ENCODE results near the gene TMEM120A. TPM values are rescaled to one million over a fixed set of nuclear protein-coding genes. Genes with fewer than 3 reads are reported as not detected.
"Not testable (repeated sequence)": the region's sequence is repeated elsewhere in the genome, so short reads cannot be mapped to it uniquely, and the experiment has no call there.

Gene TMEM120A
- total RNA-seq = 10 to 100 TPM; 35.3 to 50.0 TPM

GRCh38 chr7:75994388-75995051 is at the start of gene TMEM120A:
Gene TMEM120A (minus strand): TSS chr7:75994595. CDS start chr7:75994570, 25 bp downstream.
- peak; percentile 97 for DNase-seq (ENCODE audit: low spot score)
- TF ChIP-seq CTCF (IDR thresholded peaks at IDR 0.05) = peak in 1 of 2 donors; percentile 42
- Histone ChIP-seq H3K4me1 (peaks cover 0 to 48% of the 10 kb centered on the region in 2 donors), H3K4me3 (peak within 1 kb of the TSS; percentile 68 to 79), H3K36me3 (no peaks in the 10 kb centered on the region), H3K27ac (peak within 1 kb of the TSS; percentile 91 to 95), H3K27me3 (no peaks in the 10 kb centered on the region), H3K9me3 (no peaks in the 10 kb centered on the region)

GRCh38 chr7:76040126-76040525 is 45.7 kb upstream of the TMEM120A start:
- H3K27me3 ChIP-seq = no peaks in the 10 kb centered on the region
- H3K27ac ChIP-seq = no peak overlapping the region
- peaks cover 0 to 7% of the 10 kb centered on the region in 2 donors for H3K4me1 ChIP-seq
- DNase-seq (ENCODE audit: low spot score) = no peak
- no peak overlapping the region for H3K4me3 ChIP-seq
- no peaks in the 10 kb centered on the region for H3K36me3 ChIP-seq
- no peaks in the 10 kb centered on the region for H3K9me3 ChIP-seq
- TF ChIP-seq CTCF (IDR thresholded peaks at IDR 0.05) = no peak

DNA sequence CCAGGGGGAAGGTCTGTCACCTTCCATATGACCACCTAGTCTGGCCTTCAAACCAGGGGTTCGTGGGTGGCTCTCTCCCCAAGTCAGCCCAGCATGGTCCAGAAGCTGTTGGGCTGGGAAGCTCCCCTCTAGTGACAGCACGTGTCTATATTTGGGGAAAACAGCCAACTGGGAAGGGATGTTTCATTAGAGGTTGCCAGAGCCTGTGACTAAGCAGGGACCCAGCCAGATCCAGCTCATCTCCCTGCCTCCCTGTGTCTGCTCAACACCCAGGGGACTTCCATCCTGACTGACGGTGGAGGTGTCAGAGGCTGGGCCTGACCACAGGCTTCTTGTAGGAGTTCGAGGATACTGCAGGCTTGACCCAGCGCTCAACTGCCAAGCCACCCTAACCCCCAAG is 42.9 kb upstream of the TMEM120A start:
- no peak for DNase-seq (ENCODE audit: low spot score)
- no peaks in the 10 kb centered on the region for H3K27me3 ChIP-seq
- H3K9me3 ChIP-seq = no peaks in the 10 kb centered on the region
- no peaks in the 10 kb centered on the region for H3K36me3 ChIP-seq
- H3K4me3 ChIP-seq = no peak overlapping the region
- peak overlapping the region in 1 of 2 donors; percentile 29 for H3K27ac ChIP-seq
- H3K4me1 ChIP-seq = peaks cover 0 to 7% of the 10 kb centered on the region in 2 donors
- no peak for TF ChIP-seq CTCF (IDR thresholded peaks at IDR 0.05)

DNA sequence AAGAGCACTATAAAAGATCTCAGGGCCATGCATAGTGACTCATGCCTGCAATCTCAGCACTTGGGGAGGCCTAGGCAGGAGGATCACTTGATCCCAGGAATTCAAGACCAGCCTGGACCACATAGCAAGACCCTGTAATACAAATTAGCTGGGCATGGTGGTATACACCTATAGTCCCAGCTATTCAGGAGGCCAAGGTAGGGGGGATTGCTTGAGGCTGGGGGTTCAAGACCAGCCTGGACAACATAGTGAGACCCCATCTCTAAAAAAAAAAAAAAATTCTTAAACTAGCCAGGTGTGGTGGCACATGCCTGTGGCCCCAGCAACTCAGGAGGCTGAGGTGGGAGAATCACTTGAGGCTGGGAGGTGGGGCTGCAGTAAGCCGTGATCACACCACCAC is 37.6 kb upstream of the TMEM120A start:
- DNase-seq (ENCODE audit: low spot score) = no peak
- Histone ChIP-seq H3K27ac (no peak overlapping the region), H3K4me3 (no peak overlapping the region), H3K36me3 (no peaks in the 10 kb centered on the region), H3K4me1 (no peaks in the 10 kb centered on the region), H3K27me3 (no peaks in the 10 kb centered on the region), H3K9me3 (no peaks in the 10 kb centered on the region)
- no peak for TF ChIP-seq CTCF (IDR thresholded peaks at IDR 0.05)

DNA sequence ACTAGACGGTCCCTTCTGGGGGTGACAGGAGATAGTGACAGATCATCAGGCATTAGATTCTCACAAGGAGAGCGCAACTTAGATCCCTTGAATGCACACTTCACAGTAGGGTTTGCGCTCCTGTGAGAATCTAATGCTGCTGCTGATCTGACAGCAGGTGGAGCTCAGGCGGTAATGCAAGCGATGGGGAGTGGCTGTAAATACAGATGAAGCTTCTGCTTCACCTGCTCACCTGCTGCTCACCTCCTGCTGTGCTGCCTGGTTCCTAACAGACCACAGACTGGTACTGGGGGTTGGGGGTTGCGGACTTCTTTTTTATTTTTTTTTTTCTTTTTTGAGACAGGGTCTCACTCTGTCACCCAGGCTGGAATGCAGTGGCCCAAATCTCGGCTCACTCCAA is 35.3 kb upstream of the TMEM120A start:
- not testable (repeated sequence) for H3K9me3 ChIP-seq; H3K4me3 ChIP-seq; H3K4me1 ChIP-seq; H3K27me3 ChIP-seq; H3K36me3 ChIP-seq; DNase-seq (ENCODE audit: low spot score); H3K27ac ChIP-seq

GRCh38 chr7:76023002-76023401 is 28.6 kb upstream of the TMEM120A start:
- TF ChIP-seq CTCF (IDR thresholded peaks at IDR 0.05) = no peak
- Histone ChIP-seq H3K27ac (no peak overlapping the region), H3K9me3 (no peaks in the 10 kb centered on the region), H3K4me1 (no peaks in the 10 kb centered on the region), H3K4me3 (no peak overlapping the region), H3K36me3 (peaks cover 5% of the 10 kb centered on the region), H3K27me3 (no peaks in the 10 kb centered on the region)
- no peak for DNase-seq (ENCODE audit: low spot score)

Measured in right atrium auricular region (tissue), 2 donors.